NCI-H526 treated with DMSO at 0.1 percent for 48 hours (cell line): ENCODE results near the gene FKTN.
A peak's percentile ranks its signal among the peaks of the same experiment; 100 is the strongest.

Experiments
- DNase-seq: peaks from one replicate; lab custom pipeline; 2025; lab: John Stamatoyannopoulos, UW

FKTN gene

GRCh38 chr9:105678781-105679180 is 120.8 kb downstream of the FKTN start:
- DNase-seq = no peak

GRCh38 chr9:105679257-105680022 is 121.5 kb downstream of the FKTN start:
- peak; percentile 85 for DNase-seq

GRCh38 chr9:105681313-105681712 is 123.4 kb downstream of the FKTN start:
- no peak for DNase-seq

GRCh38 chr9:105681724-105682123 is 123.8 kb downstream of the FKTN start:
- DNase-seq = no peak

- DNase-seq = no peak
Observed at GRCh38 chr9:105683688-105684275, 125.9 kb downstream of the FKTN start.

GRCh38 chr9:105686936-105687335 is 129.0 kb downstream of the FKTN start:
- DNase-seq = no peak
